GM12892 (cell line): ENCODE results near the gene NDRG4.

Experiments
- POLR2A ChIP-seq: IDR thresholded peaks from 2 replicates; pipeline ENCODE4 v1.6.1; 2011; ENCODE audit warnings: low read depth, low read length, control low read depth
- POLR2AphosphoS5 ChIP-seq: IDR thresholded peaks from 2 replicates; pipeline ENCODE4 v1.6.1; 2011; ENCODE audit warnings: low read depth, low read length, control low read depth

- TF ChIP-seq POLR2A (no peak), POLR2AphosphoS5 (no peak)
These were observed 34.0 kb downstream of the NDRG4 start for GRCh38 chr16:58533751-58534470.
